ENCODE data around the gene FAM83D.
"Not testable (repeated sequence)": the region's sequence is repeated elsewhere in the genome, so short reads cannot be mapped to it uniquely, and the experiment has no call there.

Gene FAM83D

GRCh38 chr20:38935967-38936407 is 9.8 kb downstream of the FAM83D start:
- DNase-seq, result no peak

- DNase-seq, result no peak
Measured at GRCh38 chr20:38937000-38937399, 10.8 kb downstream of the FAM83D start.

GRCh38 chr20:38937978-38938473 is 11.8 kb downstream of the FAM83D start:
- no peak for DNase-seq

- no peak for DNase-seq
Measured at GRCh38 chr20:38939686-38940085, 13.5 kb downstream of the FAM83D start.

GRCh38 chr20:38940644-38941043 is 14.4 kb downstream of the FAM83D start:
- no peak for DNase-seq

- DNase-seq, result no peak
Measured at GRCh38 chr20:38941726-38942389, 15.6 kb downstream of the FAM83D start.

- DNase-seq, result no peak
Measured at GRCh38 chr20:38945012-38945411, 18.8 kb downstream of the FAM83D start.

- no peak for DNase-seq
Measured at GRCh38 chr20:38946836-38947235, 20.6 kb downstream of the FAM83D start.

GRCh38 chr20:38947931-38948362 is 21.7 kb downstream of the FAM83D start:
- no peak for DNase-seq

- no peak for DNase-seq
Measured at GRCh38 chr20:38950254-38950653, 24.0 kb downstream of the FAM83D start.

- no peak for DNase-seq
Measured at GRCh38 chr20:38951611-38952010, 25.4 kb downstream of the FAM83D start.

- DNase-seq, result no peak
Measured at GRCh38 chr20:38952153-38952552, 25.9 kb downstream of the FAM83D start.

GRCh38 chr20:38953630-38954340 is 27.6 kb downstream of the FAM83D start:
- DNase-seq, result no peak

- no peak for DNase-seq
Measured at GRCh38 chr20:38957235-38957876, 31.1 kb downstream of the FAM83D start.

- DNase-seq, result no peak
Measured at GRCh38 chr20:38957915-38958485, 31.8 kb downstream of the FAM83D start.

GRCh38 chr20:38960187-38960687 is 34.0 kb downstream of the FAM83D start:
- DNase-seq, result not testable (repeated sequence)

GRCh38 chr20:38961530-38962043 is 35.4 kb downstream of the FAM83D start:
- no peak for DNase-seq

- peak; percentile 95 to 98 (median 96) for DNase-seq
Measured at GRCh38 chr20:38962044-38962927, 36.1 kb downstream of the FAM83D start, which contains the start of gene DHX35. TSS of gene DHX35 (plus strand) at chr20:38962344. CDS start at chr20:38962368, 24 bp downstream.

GRCh38 chr20:38962928-38963401 is 36.7 kb downstream of the FAM83D start:
- DNase-seq, result no peak

GRCh38 chr20:38963745-38964144 is 37.5 kb downstream of the FAM83D start:
- no peak for DNase-seq

GRCh38 chr20:38965264-38965663 is 39.0 kb downstream of the FAM83D start:
- no peak for DNase-seq

- no peak for DNase-seq
Measured at GRCh38 chr20:38968090-38968489, 41.9 kb downstream of the FAM83D start.
